ENCODE measurements around the gene KRTAP10-6.
"Not testable (repeated sequence)": the region's sequence is repeated elsewhere in the genome, so short reads cannot be mapped to it uniquely, and the experiment has no call there.

KRTAP10-6 gene

DNA sequence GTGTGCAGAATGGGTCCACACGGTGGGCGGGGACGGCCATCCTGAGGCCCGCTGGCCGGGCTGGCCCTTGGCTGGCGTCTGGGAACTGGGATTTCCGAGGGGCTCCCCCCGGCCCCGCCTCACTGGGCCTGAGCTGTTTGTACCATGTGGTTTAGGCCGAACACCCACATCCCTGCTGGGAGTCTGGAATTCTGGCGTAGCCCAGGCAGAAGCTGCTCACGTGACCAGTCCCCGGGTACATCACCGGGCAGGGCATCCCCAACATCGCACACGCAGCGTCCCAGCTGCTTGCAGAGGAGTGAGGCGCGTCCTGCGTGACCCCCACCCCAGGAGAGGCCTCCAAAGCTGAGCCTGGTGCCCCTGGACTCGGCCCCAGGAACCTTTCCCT, 10.2 kb upstream of the KRTAP10-6 start:
- no peak for TF ChIP-seq RARB (CRISPR knock-in tag; IDR thresholded peaks at IDR 0.05)
- TF ChIP-seq, protein P1, sequence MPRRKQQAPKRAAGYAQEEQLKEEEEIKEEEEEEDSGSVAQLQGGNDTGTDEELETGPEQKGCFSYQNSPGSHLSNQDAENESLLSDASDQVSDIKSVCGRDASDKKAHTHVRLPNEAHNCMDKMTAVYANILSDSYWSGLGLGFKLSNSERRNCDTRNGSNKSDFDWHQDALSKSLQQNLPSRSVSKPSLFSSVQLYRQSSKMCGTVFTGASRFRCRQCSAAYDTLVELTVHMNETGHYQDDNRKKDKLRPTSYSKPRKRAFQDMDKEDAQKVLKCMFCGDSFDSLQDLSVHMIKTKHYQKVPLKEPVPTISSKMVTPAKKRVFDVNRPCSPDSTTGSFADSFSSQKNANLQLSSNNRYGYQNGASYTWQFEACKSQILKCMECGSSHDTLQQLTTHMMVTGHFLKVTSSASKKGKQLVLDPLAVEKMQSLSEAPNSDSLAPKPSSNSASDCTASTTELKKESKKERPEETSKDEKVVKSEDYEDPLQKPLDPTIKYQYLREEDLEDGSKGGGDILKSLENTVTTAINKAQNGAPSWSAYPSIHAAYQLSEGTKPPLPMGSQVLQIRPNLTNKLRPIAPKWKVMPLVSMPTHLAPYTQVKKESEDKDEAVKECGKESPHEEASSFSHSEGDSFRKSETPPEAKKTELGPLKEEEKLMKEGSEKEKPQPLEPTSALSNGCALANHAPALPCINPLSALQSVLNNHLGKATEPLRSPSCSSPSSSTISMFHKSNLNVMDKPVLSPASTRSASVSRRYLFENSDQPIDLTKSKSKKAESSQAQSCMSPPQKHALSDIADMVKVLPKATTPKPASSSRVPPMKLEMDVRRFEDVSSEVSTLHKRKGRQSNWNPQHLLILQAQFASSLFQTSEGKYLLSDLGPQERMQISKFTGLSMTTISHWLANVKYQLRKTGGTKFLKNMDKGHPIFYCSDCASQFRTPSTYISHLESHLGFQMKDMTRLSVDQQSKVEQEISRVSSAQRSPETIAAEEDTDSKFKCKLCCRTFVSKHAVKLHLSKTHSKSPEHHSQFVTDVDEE (CRISPR knock-in tag; IDR thresholded peaks at IDR 0.05) = no peak
- TF ChIP-seq CSDC2 (CRISPR knock-in tag; IDR thresholded peaks at IDR 0.05) = no peak
- no peak for TF ChIP-seq ZFP3 (CRISPR knock-in tag; IDR thresholded peaks at IDR 0.05)
- peak; percentile 25; the same call in 1 of the 3 replicates for ATAC-seq

DNA sequence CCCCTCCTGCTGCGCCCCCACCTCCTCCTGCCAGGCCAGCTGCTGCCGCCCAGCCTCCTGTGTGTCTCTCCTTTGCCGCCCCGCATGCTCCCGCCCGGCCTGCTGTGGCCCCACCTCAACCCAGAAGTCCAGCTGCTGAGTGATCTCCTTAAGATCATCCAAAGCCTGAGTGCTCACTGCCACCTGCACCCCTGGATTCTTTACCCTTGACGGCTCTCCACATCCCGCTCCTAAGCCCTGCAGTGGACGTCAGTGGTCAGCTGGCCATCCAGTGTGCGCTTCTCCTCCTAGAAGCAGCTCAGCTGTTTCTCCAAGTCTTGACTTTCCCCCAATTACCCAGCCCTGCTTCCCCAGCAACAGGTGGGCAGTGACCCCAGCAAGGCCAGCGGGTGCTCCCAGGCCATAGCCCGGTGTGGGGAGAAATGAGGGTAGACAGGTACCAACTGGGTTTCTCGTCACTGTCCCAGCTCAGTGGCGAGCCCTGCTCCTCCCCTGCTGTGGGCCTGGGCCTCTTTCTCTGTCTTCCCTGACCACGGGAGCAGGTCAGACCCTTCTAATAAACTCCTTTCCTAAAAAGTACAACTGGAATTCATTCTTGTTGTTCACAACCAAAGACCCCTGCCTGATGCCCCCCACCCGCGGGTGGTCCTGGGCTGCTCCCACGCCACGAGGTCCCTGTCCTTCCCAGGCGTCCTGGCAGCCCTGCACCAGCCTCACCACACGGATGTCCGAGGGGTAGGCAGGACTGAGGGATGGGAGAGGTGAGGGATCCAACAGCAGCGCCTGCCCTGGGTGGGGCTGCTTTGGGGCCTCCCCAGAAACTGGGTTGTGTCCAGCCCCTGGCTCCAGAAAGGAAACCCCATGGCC, 9.5 kb upstream of the KRTAP10-6 start:
- no peak for ATAC-seq
- TF ChIP-seq ZNF70 (CRISPR knock-in tag; IDR thresholded peaks at IDR 0.05) (no peak), CSDC2 (CRISPR knock-in tag; IDR thresholded peaks at IDR 0.05) (no peak), ZFP30 (CRISPR knock-in tag; IDR thresholded peaks at IDR 0.05) (no peak), ARNTL (CRISPR knock-in tag; IDR thresholded peaks at IDR 0.05; ENCODE audit: borderline replicate concordance, low read depth) (no peak), GLIS3 (CRISPR knock-in tag; IDR thresholded peaks at IDR 0.05) (no peak), SNAI2 (CRISPR knock-in tag; IDR thresholded peaks at IDR 0.05) (no peak), ZNF565 (CRISPR knock-in tag; conservative IDR thresholded peaks at IDR 0.05; ENCODE audit: low read depth) (no peak), ISL1 (CRISPR knock-in tag; IDR thresholded peaks at IDR 0.05) (no peak), TOX (CRISPR knock-in tag; IDR thresholded peaks at IDR 0.05; ENCODE audit: borderline replicate concordance) (no peak)
- TF ChIP-seq, protein P2, sequence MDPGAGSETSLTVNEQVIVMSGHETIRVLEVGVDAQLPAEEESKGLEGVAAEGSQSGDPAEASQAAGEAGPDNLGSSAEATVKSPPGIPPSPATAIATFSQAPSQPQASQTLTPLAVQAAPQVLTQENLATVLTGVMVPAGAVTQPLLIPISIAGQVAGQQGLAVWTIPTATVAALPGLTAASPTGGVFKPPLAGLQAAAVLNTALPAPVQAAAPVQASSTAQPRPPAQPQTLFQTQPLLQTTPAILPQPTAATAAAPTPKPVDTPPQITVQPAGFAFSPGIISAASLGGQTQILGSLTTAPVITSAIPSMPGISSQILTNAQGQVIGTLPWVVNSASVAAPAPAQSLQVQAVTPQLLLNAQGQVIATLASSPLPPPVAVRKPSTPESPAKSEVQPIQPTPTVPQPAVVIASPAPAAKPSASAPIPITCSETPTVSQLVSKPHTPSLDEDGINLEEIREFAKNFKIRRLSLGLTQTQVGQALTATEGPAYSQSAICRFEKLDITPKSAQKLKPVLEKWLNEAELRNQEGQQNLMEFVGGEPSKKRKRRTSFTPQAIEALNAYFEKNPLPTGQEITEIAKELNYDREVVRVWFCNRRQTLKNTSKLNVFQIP (CRISPR knock-in tag; IDR thresholded peaks at IDR 0.05; ENCODE audit: borderline replicate concordance, low read depth) = no peak

GRCh38 chr21:44601091-44601490, 8.8 kb upstream of the KRTAP10-6 start:
- peak; percentile 46; the same call in 1 of the 3 replicates for ATAC-seq

DNA sequence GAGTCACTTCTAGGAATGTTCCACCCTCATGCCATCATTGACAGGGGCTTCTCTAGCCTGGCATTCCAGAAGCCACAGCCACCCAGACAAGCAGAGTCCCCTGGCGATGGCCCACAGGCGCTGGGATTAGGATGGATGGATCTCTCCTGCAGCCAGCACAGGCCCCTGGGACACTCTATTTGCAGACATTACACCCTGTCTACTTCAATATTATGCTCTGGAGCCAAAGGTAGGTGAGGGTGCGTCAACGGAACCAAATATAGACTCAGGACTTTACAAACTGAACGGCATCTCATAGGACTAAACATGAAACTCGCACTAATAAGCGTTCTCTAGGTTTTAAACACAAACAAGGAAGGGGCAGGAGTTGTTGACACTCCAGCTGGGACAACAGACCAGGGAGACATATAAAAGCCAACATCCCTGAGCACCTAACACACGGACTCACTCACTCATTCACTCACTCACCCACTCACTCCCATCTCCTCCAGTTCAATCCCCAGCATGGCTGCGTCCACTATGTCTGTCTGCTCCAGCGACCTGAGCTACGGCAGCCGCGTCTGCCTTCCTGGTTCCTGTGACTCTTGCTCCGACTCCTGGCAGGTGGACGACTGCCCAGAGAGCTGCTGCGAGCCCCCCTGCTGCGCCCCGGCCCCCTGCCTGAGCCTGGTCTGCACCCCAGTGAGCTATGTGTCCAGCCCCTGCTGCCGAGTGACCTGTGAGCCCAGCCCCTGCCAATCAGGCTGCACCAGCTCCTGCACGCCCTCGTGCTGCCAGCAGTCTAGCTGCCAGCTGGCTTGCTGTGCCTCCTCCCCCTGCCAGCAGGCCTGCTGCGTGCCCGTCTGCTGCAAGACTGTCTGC, 8.0 kb upstream of the KRTAP10-6 start, which contains the start of gene KRTAP10-7:
TSS of gene KRTAP10-7 (plus strand) at position 480 of the 861 bp plus-strand sequence. CDS start at position 505, 25 bp downstream.
- not testable (repeated sequence) for ATAC-seq

GRCh38 chr21:44599264-44600029, 7.1 kb upstream of the KRTAP10-6 start:
- TF ChIP-seq ZNF565 (CRISPR knock-in tag; conservative IDR thresholded peaks at IDR 0.05; ENCODE audit: low read depth) (no peak), RARB (CRISPR knock-in tag; IDR thresholded peaks at IDR 0.05) (no peak), PPARA (CRISPR knock-in tag; IDR thresholded peaks at IDR 0.05; ENCODE audit: borderline replicate concordance) (no peak), TOX (CRISPR knock-in tag; IDR thresholded peaks at IDR 0.05; ENCODE audit: borderline replicate concordance) (no peak), ZNF8 (CRISPR knock-in tag; IDR thresholded peaks at IDR 0.05) (no peak), OSR1 (CRISPR knock-in tag; IDR thresholded peaks at IDR 0.05) (no peak), SNAI2 (CRISPR knock-in tag; IDR thresholded peaks at IDR 0.05) (no peak), BACH2 (CRISPR knock-in tag; IDR thresholded peaks at IDR 0.05; ENCODE audit: borderline replicate concordance) (no peak), ZFP30 (CRISPR knock-in tag; IDR thresholded peaks at IDR 0.05) (no peak), ZFP3 (CRISPR knock-in tag; IDR thresholded peaks at IDR 0.05) (no peak)
- TF ChIP-seq, protein P3, sequence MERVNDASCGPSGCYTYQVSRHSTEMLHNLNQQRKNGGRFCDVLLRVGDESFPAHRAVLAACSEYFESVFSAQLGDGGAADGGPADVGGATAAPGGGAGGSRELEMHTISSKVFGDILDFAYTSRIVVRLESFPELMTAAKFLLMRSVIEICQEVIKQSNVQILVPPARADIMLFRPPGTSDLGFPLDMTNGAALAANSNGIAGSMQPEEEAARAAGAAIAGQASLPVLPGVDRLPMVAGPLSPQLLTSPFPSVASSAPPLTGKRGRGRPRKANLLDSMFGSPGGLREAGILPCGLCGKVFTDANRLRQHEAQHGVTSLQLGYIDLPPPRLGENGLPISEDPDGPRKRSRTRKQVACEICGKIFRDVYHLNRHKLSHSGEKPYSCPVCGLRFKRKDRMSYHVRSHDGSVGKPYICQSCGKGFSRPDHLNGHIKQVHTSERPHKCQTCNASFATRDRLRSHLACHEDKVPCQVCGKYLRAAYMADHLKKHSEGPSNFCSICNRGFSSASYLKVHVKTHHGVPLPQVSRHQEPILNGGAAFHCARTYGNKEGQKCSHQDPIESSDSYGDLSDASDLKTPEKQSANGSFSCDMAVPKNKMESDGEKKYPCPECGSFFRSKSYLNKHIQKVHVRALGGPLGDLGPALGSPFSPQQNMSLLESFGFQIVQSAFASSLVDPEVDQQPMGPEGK (CRISPR knock-in tag; IDR thresholded peaks at IDR 0.05; ENCODE audit: borderline replicate concordance) = no peak
- TF ChIP-seq, protein P2 (CRISPR knock-in tag; IDR thresholded peaks at IDR 0.05; ENCODE audit: borderline replicate concordance, low read depth) = no peak
- TF ChIP-seq, protein P4, sequence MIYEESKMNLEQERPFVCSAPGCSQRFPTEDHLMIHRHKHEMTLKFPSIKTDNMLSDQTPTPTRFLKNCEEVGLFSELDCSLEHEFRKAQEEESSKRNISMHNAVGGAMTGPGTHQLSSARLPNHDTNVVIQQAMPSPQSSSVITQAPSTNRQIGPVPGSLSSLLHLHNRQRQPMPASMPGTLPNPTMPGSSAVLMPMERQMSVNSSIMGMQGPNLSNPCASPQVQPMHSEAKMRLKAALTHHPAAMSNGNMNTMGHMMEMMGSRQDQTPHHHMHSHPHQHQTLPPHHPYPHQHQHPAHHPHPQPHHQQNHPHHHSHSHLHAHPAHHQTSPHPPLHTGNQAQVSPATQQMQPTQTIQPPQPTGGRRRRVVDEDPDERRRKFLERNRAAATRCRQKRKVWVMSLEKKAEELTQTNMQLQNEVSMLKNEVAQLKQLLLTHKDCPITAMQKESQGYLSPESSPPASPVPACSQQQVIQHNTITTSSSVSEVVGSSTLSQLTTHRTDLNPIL (CRISPR knock-in tag; IDR thresholded peaks at IDR 0.05; ENCODE audit: low read depth) = no peak
- ATAC-seq = no peak
